ENCODE data around the gene GLP2R.

GLP2R gene

GRCh38 chr17:9814337-9814945 is 11.3 kb upstream of the GLP2R start:
- no peak for DNase-seq

- no peak for DNase-seq
Observed at GRCh38 chr17:9816472-9816871, 9.3 kb upstream of the GLP2R start.

GRCh38 chr17:9817086-9817485 is 8.6 kb upstream of the GLP2R start:
- DNase-seq, result no peak

- DNase-seq, result no peak
Observed at GRCh38 chr17:9818760-9819159, 7.0 kb upstream of the GLP2R start.

- no peak for DNase-seq
Observed at GRCh38 chr17:9820448-9820847, 5.3 kb upstream of the GLP2R start.

GRCh38 chr17:9821921-9822320 is 3.8 kb upstream of the GLP2R start, which contains the start of gene GSG1L2:
Gene GSG1L2 (minus strand): TSS chr17:9822079. CDS start chr17:9822071, 8 bp downstream.
- DNase-seq, result no peak

- DNase-seq, result no peak
Observed at GRCh38 chr17:9824094-9824493, 1.6 kb upstream of the GLP2R start.

GRCh38 chr17:9824797-9825338 is 856 bp upstream of the GLP2R start:
- DNase-seq, result no peak

- DNase-seq, result no peak
Observed at GRCh38 chr17:9828296-9829295, 2.9 kb downstream of the GLP2R start.

- no peak for DNase-seq
Observed at GRCh38 chr17:9829343-9829742, 3.6 kb downstream of the GLP2R start.

GRCh38 chr17:9830711-9831110 is 5.0 kb downstream of the GLP2R start:
- DNase-seq, result no peak

- DNase-seq, result no peak
Observed at GRCh38 chr17:9833922-9834321, 8.2 kb downstream of the GLP2R start.

GRCh38 chr17:9837551-9838471 is 12.1 kb downstream of the GLP2R start:
- DNase-seq, result no peak

GRCh38 chr17:9839433-9839832 is 13.7 kb downstream of the GLP2R start:
- DNase-seq, result no peak

- no peak for DNase-seq
Observed at GRCh38 chr17:9842057-9842758, 16.5 kb downstream of the GLP2R start.

- no peak for DNase-seq
Observed at GRCh38 chr17:9843152-9844010, 17.7 kb downstream of the GLP2R start.

- DNase-seq, result no peak
Observed at GRCh38 chr17:9844153-9844552, 18.4 kb downstream of the GLP2R start.

- no peak for DNase-seq
Observed at GRCh38 chr17:9845306-9845705, 19.6 kb downstream of the GLP2R start.

GRCh38 chr17:9850151-9850550 is 24.4 kb downstream of the GLP2R start:
- no peak for DNase-seq

GRCh38 chr17:9854255-9854654 is 28.5 kb downstream of the GLP2R start:
- DNase-seq, result no peak

- no peak for DNase-seq
Observed at GRCh38 chr17:9855036-9855435, 29.3 kb downstream of the GLP2R start.

Data from NCI-H446 (cell line).